Activated T-helper 1 cell treated with Interleukin-2 at 50 U/mL for 16 hours (primary cell): ENCODE measurements around the gene TMOD3.
A peak's percentile ranks its signal among the peaks of the same experiment; 100 is the strongest.
"Not testable (repeated sequence)": the region's sequence is repeated elsewhere in the genome, so short reads cannot be mapped to it uniquely, and the experiment has no call there.

ENCODE experiments used
- DNase-seq: peaks from one replicate; pipeline ENCODE4 v3.0.0-alpha.2; 2020; ENCODE audit warnings: low read depth

TMOD3 gene

DNA sequence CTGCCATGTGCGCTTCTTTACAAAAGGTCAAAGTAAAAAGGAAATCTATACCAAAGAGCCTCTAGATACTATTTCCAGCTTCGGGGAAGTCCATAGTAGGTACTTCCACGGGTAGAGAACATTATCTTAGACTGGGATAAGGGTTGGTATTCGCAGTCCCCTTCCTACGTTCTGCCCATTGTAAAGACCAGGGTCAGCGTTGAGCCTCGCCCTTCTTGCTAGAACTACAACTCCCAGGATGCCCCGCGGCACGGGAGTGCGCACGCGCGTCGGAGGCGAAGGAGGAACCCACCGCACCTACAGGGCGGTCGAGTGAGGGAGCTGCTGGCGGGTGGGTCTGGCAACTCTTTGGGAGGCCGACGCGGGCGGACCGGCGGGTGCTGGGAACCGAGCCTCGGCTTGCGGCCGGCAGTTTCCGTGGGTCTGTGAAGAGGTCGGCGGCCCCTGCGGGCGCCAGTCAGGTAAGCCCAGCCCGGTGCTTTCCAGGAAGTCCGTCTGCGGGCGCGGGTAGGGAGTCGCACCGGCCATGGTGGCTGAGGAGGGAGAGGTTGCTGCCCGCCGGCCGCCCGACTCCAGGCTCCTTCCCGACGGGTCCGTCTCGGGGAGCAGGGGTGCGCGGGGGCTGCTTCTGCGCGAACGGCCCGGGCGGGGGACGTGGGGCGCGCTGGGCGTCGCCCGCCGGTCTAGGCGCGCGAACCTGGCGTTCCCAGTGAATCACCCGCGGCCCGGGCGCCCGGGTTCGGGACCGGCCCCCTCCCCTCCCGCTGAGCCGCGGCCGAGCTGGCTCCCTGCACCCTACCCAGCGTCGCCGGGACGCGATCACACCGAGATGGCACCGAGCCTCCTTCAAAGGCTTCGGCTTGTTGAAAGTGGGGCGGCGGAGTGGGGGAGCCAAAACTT is at the start of gene TMOD3:
TSS of gene TMOD3 (plus strand) at position 278 of the 900 bp plus-strand sequence. CDS start 33,232 bp downstream, outside the sequence.
- peak; percentile 82 for DNase-seq

- DNase-seq, result no peak
Observed at GRCh38 chr15:51780636-51781035, 48.8 kb upstream of the TMOD3 start.

DNA sequence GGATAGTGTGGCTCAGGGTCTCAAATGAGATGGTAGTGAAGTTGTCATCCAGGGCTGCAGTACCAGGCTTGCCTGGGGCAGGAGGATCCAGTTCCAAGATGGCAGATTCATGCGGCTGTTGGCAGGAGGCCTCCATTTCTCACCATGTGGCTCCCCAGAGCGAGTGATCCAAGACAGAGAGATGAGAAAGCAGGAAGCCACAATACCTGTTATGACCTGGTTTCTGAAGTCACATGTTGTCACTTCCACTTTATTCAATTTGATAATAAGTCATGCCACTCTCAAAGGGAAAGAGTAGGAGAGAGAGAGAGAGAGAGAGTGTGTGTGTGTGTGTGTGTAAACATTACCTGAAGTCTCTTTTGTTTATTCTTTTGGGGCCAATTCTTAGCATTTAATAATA is 47.9 kb upstream of the TMOD3 start:
- no peak for DNase-seq

- no peak for DNase-seq
Observed at GRCh38 chr15:51782357-51782896, 47.0 kb upstream of the TMOD3 start.

- DNase-seq, result no peak
Observed at GRCh38 chr15:51783967-51784366, 45.5 kb upstream of the TMOD3 start.

- not testable (repeated sequence) for DNase-seq
Observed at GRCh38 chr15:51787130-51787529, 42.3 kb upstream of the TMOD3 start.

GRCh38 chr15:51792474-51792873 is 37.0 kb upstream of the TMOD3 start:
- not testable (repeated sequence) for DNase-seq

GRCh38 chr15:51793521-51794305 is 35.7 kb upstream of the TMOD3 start:
- no peak for DNase-seq

DNA sequence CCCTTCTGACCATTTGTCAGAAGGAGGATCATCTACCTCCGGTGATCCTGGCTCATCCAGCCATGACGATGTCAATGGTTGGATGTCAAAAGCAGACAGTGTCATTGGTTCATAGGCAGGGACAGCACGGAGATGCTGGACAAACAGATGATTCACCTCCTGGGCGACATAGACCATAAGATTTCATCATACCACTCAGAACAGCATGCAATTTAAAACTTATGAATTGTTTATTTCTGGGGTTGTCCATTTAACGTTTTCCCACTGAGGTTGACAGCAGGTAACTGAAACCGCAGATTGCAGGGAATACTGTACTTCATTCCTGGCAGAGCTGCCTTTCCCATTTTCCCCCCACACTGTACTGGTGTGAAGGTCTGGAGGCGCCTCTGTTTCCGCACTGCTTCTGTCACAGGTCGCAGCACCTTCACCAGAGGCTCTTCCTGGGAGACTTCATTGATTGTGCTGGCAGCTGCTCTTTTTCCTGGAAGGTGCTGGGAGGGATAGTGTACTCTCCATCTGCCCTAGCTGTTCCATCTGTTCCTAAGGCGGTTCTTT is 32.5 kb upstream of the TMOD3 start:
- no peak for DNase-seq

DNA sequence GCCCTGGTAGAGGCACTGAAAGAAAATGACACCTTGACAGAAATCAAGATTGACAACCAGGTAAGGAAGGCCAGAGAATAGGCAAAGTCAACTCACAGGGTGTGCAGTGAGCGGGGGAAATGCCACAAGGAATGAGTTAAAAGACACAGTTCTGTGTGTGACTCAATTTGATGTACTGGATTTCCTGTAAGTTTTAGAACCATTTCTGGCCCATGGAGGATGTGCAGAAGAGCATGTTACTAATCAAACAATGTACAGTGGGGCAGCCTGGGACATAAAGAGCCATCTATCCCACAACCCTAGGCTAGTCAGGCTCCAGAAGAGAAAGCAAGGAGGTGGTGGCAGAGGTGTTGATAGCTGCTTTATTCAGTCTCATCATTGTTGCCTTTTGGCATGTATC is 31.2 kb upstream of the TMOD3 start:
- DNase-seq, result no peak

DNA sequence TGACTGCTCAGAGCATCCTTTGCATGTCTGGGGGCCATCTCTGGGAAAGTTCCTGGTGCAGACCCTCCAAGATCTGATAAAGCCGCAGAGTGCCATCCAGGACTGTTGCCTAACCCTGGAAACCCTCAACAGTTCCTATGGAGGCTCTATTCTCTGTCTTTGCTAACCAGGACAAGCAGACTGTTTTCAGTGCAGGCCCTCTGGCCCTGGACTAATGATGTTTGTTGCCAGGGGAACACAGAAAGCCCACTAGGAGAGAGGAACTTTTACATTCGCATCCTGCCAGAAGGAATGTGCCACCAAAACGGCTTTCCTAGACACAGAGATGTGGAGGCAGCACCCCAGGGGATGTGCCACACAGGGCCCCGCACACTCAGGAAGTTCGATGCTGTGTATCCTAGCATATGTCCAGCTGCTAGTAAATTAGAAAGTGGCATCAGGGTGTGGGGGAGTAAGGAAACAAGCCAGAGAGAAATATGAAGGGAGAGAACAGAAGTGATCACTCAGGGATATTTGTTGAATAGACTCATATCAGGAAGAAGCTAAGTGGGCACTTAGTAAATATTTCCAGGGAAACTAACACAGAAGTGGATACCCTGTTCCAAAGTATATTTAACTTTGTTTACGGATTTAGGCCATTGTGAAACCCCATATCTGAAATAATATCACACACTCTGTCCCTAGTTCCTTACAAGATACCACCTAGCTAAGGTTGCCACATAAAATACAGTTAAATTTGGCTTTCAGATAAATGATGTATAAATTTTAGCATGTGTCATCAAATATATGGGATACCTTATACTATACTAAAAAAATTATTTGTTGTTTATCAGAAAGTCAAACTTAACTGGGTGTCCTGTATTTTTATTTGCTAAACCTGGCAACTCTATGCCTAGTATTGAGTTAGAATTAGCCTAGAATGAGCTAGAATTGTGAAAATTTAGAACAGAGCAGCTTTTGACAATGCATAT is 29.9 kb upstream of the TMOD3 start:
- DNase-seq, result no peak

- DNase-seq, result no peak
Observed at GRCh38 chr15:51801391-51801835, 28.0 kb upstream of the TMOD3 start.

- DNase-seq, result no peak
Observed at GRCh38 chr15:51802593-51802992, 26.9 kb upstream of the TMOD3 start.

DNA sequence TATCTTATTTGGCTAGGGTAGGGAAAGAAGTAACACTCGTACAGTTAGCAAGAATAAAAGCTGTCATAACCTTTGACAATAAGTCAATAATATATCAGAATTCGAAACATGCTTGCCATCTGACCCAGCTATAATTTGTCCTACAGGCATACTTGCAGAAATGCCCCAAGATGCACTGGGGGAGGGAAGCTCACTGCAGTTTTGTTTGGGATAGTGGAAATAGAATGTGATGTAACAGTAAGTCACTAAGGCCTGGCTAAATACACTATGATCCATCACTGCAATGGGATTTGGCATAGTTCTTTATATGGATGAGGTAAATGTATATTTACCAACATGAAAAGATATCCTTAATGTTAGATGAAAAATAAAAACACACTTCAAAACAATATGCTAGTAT is 25.5 kb upstream of the TMOD3 start:
- no peak for DNase-seq

GRCh38 chr15:51806123-51806522 is 23.3 kb upstream of the TMOD3 start:
- no peak for DNase-seq

GRCh38 chr15:51809457-51809856 is 20.0 kb upstream of the TMOD3 start:
- no peak for DNase-seq

DNA sequence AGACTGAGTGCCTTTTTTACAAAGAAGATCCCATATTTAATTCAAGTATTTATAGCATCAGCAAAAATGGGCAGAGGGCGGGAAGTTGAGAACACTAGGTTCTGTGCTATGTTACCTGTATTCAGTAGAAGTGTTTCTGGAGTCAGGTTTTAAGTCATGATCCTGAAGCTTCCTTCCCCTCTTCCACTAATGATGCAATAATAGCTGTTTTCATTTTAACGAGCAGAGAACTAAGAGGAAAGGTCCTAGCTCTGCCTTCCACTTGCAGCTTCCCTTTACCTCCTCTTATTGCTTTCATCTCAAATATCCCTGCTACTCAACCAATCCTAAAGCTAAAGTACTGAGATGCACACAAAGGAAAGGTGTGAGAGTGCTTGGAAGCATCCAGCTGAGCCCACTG is 16.9 kb upstream of the TMOD3 start:
- no peak for DNase-seq

GRCh38 chr15:51814606-51815005 is 14.8 kb upstream of the TMOD3 start:
- no peak for DNase-seq

- DNase-seq, result no peak
Observed at GRCh38 chr15:51816611-51817010, 12.8 kb upstream of the TMOD3 start.

DNA sequence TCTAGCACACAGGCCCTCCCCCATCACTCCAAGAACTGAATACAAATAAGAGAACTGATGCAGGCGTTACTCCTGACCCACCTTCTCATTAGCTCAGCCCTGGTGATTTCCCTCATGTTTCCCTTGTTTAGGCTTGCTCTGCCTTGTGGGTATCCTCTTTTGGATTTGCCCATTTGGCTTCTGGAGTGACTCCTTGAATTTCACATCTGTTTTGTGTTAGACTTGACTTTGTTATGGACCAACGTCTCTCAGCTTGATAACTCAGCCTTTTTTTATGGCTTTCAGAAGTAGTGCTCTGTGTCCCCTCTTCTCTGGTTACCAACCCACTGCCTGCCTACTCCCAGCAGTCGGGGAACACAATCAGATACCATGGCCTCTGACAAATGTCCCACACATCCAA is 11.3 kb upstream of the TMOD3 start:
- no peak for DNase-seq

GRCh38 chr15:51825698-51826097 is 3.8 kb upstream of the TMOD3 start:
- no peak for DNase-seq
